SK-N-MC (cell line): ENCODE data around the gene LNPK.

ENCODE experiments used
- DNase-seq: peaks from one replicate; pipeline ENCODE4 v3.0.0-alpha.2; 2011; ENCODE audit warnings: low read depth, low spot score
- H3K27ac ChIP-seq: fragments of 200-600 bp; sonication (generic); 2 replicates; pipeline ENCODE4 v1.5.1; 2016; ENCODE audit warnings: mixed run types
- H3K36me3 ChIP-seq: fragments of 200-600 bp; sonication (generic); 2 replicates; pipeline ENCODE4 v1.6.1; 2017; ENCODE audit warnings: antibody characterized with exemption, low read length, mixed read lengths; ENCODE audit not compliant: insufficient read depth
- H3K4me3 ChIP-seq: fragments of 200-600 bp; sonication (generic); 2 replicates; pipeline ENCODE4 v1.5.1; 2016
- H3K9ac ChIP-seq: fragments of 200-600 bp; sonication (generic); 2 replicates; pipeline ENCODE4 v1.8.0; 2017; ENCODE audit warnings: mixed run types, mixed read lengths; ENCODE audit not compliant: insufficient read length
- H3K9me3 ChIP-seq: fragments of 200-600 bp; sonication (generic); 2 replicates; pipeline ENCODE4 v1.6.1; 2017; ENCODE audit warnings: low read depth, mild to moderate bottlenecking, antibody characterized with exemption, low read length, moderate library complexity, mixed read lengths
- EZH2 ChIP-seq: fragments of 200-600 bp; sonication (generic); IDR thresholded peaks from one replicate; pipeline ENCODE4 v1.6.1; 2017; ENCODE audit warnings: antibody characterized with exemption
- FOXP2 ChIP-seq: optimal IDR thresholded peaks from 2 replicates; pipeline ENCODE3; 2011; ENCODE audit warnings: mild to moderate bottlenecking, moderate library complexity; ENCODE audit not compliant: insufficient read depth; ENCODE audit errors: extremely low read length, control extremely low read depth
- POLR2AphosphoS5 ChIP-seq: IDR thresholded peaks from 2 replicates; pipeline ENCODE4 v1.6.1; 2012; ENCODE audit warnings: mild to moderate bottlenecking, low read depth, low read length, borderline replicate concordance

The LNPK gene

DNA sequence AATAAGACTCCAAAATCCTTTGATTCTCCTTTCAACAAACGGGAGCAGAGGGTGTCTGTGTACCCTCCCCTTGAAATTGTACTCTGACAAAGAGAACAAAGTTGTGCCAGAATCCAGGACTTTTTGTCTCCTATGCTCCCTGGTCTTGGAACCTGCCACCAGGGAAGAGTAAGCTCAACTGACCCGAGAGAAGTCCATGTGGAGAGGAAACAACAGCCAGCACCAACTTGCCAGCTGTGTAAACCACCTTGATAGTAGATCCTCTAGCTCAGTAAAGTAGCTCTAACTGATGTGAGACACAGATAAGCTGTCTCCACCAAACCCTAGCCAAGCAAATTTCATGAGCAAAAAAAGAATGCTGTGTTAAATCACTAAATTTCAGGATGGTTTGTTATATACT, 46.9 kb downstream of the LNPK start:
- H3K9ac ChIP-seq: no peak overlapping the region
- no peaks in the 10 kb centered on the region for H3K9me3 ChIP-seq
- no peak overlapping the region for H3K27ac ChIP-seq
- H3K36me3 ChIP-seq: peaks cover 17% of the 10 kb centered on the region
- TF ChIP-seq FOXP2 (no peak), EZH2 (no peak), POLR2AphosphoS5 (no peak)
- no peak for DNase-seq
- H3K4me3 ChIP-seq: no peak overlapping the region

DNA sequence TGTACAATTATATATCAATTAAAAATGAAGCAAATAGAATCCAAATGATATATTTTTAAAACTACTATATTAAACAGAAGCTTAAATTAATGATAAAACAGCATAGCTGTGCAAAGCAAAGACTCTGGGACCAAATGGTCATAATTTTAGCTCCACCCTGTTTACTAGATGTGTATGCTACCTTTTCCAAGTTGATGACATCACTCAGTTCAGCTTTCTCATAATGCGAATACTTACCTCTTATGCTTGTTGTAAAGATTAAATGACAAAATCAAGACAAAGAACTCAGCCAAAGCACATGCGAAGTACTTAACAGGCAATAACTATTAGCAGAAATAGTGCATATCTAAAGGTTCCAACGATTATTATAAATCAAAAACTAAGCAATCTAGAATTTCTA, 51.6 kb downstream of the LNPK start:
- H3K27ac ChIP-seq: no peak overlapping the region
- H3K36me3 ChIP-seq: peaks cover 20% of the 10 kb centered on the region
- TF ChIP-seq EZH2: no peak
- TF ChIP-seq POLR2AphosphoS5: no peak

DNA sequence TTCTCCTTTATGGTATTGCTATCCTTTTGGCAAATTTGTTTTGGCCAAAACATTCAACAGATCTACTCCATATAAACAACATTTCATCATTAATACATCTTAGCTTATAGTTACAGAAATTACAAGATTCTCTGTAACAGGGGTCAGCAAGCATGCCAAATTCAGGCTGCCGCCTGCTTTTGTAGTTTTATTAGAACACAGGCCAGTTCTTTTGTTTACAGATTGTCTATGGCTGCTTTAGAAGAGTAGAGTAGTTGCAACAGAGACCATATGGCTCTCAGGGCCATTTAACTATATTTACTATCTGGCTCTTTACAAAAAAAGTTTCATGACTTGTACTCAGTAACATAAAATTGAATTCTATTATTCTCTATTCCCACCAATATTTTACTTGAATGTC, 53.9 kb downstream of the LNPK start:
- no peak for DNase-seq
- H3K9me3 ChIP-seq: peaks cover 6% of the 10 kb centered on the region; the same call in 1 of the 2 replicates
- H3K27ac ChIP-seq: no peak overlapping the region
- no peak overlapping the region for H3K4me3 ChIP-seq
- no peak overlapping the region for H3K9ac ChIP-seq
- H3K36me3 ChIP-seq: peaks cover 25% of the 10 kb centered on the region
- TF ChIP-seq POLR2AphosphoS5 (no peak), FOXP2 (no peak), EZH2 (no peak)

More for the DNA sequence above, 51.6 kb downstream of the LNPK start:
- Histone ChIP-seq H3K9ac (no peak overlapping the region), H3K9me3 (no peaks in the 10 kb centered on the region), H3K4me3 (no peak overlapping the region)
- DNase-seq: no peak

GRCh38 chr2:175947073-175947472, 55.0 kb downstream of the LNPK start:
- H3K27ac ChIP-seq: no peak overlapping the region
- no peak for DNase-seq
- no peak overlapping the region for H3K9ac ChIP-seq
- peaks cover 10% of the 10 kb centered on the region; the same call in 1 of the 2 replicates for H3K9me3 ChIP-seq
- H3K36me3 ChIP-seq: peaks cover 34% of the 10 kb centered on the region
- no peak overlapping the region for H3K4me3 ChIP-seq
- TF ChIP-seq FOXP2 (no peak), POLR2AphosphoS5 (no peak), EZH2 (no peak)

- Histone ChIP-seq H3K9me3 (peaks cover 14% of the 10 kb centered on the region; the same call in 1 of the 2 replicates), H3K9ac (no peak overlapping the region), H3K4me3 (no peak overlapping the region), H3K36me3 (peaks cover 55% of the 10 kb centered on the region), H3K27ac (no peak overlapping the region)
- no peak for DNase-seq
- TF ChIP-seq EZH2 (no peak), FOXP2 (no peak), POLR2AphosphoS5 (no peak)
These were observed 60.4 kb downstream of the LNPK start for GRCh38 chr2:175941699-175942098.

DNA sequence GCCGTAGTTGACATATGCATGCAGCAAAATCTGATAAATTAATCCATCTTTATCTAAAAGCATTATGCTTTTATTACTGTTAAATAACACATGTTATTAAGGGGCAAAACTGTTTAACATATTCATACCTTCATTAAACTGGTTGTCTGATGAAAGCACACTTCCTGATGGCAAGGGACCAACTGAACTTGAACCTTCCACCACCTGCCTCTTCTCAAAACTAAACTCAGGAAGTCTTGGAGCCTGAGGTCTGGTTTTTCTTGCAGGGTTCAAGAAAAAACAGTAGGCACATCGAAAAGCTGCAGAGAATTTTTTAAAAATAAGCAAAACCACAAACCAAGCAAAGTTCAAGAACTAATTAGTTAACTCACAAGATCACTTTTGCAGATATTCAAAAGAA, 64.9 kb downstream of the LNPK start:
- DNase-seq: no peak
- Histone ChIP-seq H3K4me3 (no peak overlapping the region), H3K9ac (no peak overlapping the region), H3K36me3 (peaks cover 57% of the 10 kb centered on the region), H3K9me3 (0 out of 2 replicates have a peak, but pooled peaks cover 5% of the 10 kb centered on the region), H3K27ac (no peak overlapping the region)
- no peak for TF ChIP-seq EZH2
- TF ChIP-seq POLR2AphosphoS5: no peak
- TF ChIP-seq FOXP2: no peak

DNA sequence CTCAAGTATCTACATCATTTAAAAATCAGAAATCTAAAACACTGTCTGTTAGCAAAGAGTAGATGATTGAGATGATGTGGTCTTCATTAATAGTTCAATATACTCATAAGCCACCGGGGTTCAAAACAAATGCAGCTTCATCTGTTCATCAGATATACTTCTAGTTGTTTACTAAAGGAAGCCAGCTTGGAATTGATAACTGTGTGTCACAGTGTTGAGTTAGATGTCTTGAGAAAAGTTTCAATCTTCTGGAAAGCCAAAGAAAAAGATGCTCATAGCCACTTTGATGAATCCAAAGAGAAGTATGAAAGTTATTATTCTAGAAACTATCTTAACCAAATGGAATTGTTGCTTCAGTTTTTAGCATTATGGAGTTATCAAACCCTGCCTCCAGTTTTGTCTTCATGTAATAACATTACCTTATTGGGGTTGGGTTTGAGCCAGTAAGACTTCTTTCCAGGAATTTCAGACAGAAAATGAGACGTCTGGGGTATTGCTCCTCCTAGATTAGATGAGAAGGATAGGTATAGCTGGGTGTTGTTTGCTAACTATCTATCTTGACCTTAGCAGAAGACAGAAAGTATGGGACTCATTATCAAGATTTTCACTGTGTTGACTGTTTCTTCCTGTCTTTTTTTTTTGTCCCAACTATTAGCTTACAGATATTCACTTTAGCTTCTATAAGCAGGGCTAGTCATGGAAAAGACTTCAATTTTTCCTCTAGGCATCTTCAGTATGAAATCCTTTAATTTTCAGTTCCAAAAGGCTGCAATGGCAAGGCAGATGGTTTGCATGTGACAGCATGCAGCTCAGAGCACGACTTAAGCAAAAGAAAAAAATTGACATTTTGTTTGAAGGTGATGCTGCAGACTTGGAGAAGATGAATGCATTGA, 66.5 kb downstream of the LNPK start:
- H3K4me3 ChIP-seq: no peak overlapping the region

DNA sequence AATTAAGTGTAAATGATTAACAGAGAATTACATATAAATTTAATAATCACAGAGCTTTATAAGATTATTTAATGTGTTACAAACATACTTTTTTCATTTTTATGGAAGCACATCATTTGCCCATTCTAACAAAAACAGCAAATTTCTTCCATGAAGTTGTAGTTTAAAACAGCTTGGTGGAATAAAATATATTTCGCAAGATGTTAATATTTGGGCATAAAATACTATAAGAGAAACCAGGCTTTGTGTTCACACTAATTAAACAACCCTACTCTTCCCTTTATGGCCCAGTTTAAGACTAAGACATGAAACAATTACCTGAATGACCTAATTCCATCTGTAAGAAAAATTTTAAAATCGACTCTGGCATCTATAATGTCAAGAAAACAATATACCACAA, 69.4 kb downstream of the LNPK start:
- no peak overlapping the region for H3K27ac ChIP-seq
- no peak overlapping the region for H3K4me3 ChIP-seq
- H3K36me3 ChIP-seq: peaks cover 42% of the 10 kb centered on the region
- no peak for DNase-seq
- H3K9me3 ChIP-seq: no peaks in the 10 kb centered on the region
- no peak overlapping the region for H3K9ac ChIP-seq
- TF ChIP-seq POLR2AphosphoS5 (no peak), EZH2 (no peak), FOXP2 (no peak)

More for the DNA sequence above, 66.5 kb downstream of the LNPK start:
- Histone ChIP-seq H3K9me3 (no peaks in the 10 kb centered on the region), H3K27ac (no peak overlapping the region), H3K36me3 (peaks cover 47% of the 10 kb centered on the region), H3K9ac (no peak overlapping the region)
- no peak for DNase-seq
- no peak for TF ChIP-seq POLR2AphosphoS5
- no peak for TF ChIP-seq FOXP2
- TF ChIP-seq EZH2: no peak
